SK-N-MC (cell line): ENCODE results near the gene DNAJC10.

Experiments
- EZH2 ChIP-seq: fragments of 200-600 bp; sonication (generic); IDR thresholded peaks from one replicate; pipeline ENCODE4 v1.6.1; 2017; ENCODE audit warnings: antibody characterized with exemption
- FOXP2 ChIP-seq: optimal IDR thresholded peaks from 2 replicates; pipeline ENCODE3; 2011; ENCODE audit warnings: mild to moderate bottlenecking, moderate library complexity; ENCODE audit not compliant: insufficient read depth; ENCODE audit errors: extremely low read length, control extremely low read depth
- POLR2AphosphoS5 ChIP-seq: IDR thresholded peaks from 2 replicates; pipeline ENCODE4 v1.6.1; 2012; ENCODE audit warnings: mild to moderate bottlenecking, low read depth, low read length, borderline replicate concordance

GRCh38 chr2:182817558-182817957 lies 101.5 kb downstream of the DNAJC10 start:
- TF ChIP-seq FOXP2 = no peak
- TF ChIP-seq EZH2 = no peak
- no peak for TF ChIP-seq POLR2AphosphoS5
